ENCODE measurements around the gene ZNF181. TPM values are rescaled to one million over a fixed set of nuclear protein-coding genes. Genes with fewer than 3 reads are reported as not detected.

The ZNF181 gene
- polyA plus RNA-seq, 2 of the 4 experiments (the other 2 are of a cell fraction) = 17.0 to 24.6 TPM

DNA sequence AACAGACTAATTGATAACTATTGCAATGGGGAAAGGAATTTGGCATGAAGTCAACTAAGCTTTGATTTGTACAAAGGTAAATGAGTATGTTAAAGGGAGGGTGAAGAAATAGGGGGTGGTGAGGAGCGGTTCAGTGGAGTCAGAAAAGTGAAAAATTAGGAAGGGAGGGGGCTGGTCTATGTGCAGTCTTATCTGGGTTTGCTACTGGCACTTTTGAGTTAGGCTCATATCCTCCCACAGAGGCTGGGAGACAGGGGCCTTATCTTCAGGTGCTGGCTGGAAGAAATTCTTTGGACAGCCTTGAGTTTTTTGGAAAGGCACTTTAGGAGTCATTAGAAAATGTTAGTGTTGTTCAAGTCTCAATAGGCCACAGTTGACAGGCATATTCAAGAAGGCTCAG lies 45.5 kb upstream of the ZNF181 start:
- Histone ChIP-seq H3K4me2 (no peak overlapping the region), H3K4me3 (no peak overlapping the region), H3K9me3 (peaks cover 92% of the 10 kb centered on the region), H3K4me1 (no peaks in the 10 kb centered on the region), H3K27ac (no peak overlapping the region)
- FAIRE-seq (no peak), DNase-seq (ENCODE audit: low read depth in 1 of 2, low spot score in 1 of 2) (no peak), ATAC-seq (no peak)
- ChIA-PET POLR2A (interaction anchor here (0.7 kb wide), 2 partner anchors 8 to 312 kb away, joined by 3 to 4 read pairs; partner anchors contain the start of gene GRAMD1A), CTCF (interaction anchor here (0.6 to 1.6 kb wide), 3 partner anchors 24 to 1779 kb away, joined by 3 read pairs; no protein-coding TSS in a partner anchor)
- 25% methylated on average over 1 of the region's 1 CpG for WGBS (ENCODE audit: missing lambda C conversion rate)
- TF ChIP-seq ZNF302 (CRISPR knock-in tag; IDR thresholded peaks at IDR 0.05) = no peak
- no peak for TF ChIP-seq ZC3H11A (IDR thresholded peaks at IDR 0.05)
- no peak for TF ChIP-seq EHF (CRISPR knock-in tag; IDR thresholded peaks at IDR 0.05)
- no peak for TF ChIP-seq TP53 (CRISPR knock-in tag; IDR thresholded peaks at IDR 0.05)
- TF ChIP-seq CBX8 (IDR thresholded peaks at IDR 0.05) = no peak
- no peak for TF ChIP-seq MAFK (IDR thresholded peaks at IDR 0.05; ENCODE audit: partially characterized antibody)
- TF ChIP-seq POLR2A (IDR thresholded peaks at IDR 0.05; ENCODE audit: low read length) = no peak
- TF ChIP-seq HOXB5 (CRISPR knock-in tag; IDR thresholded peaks at IDR 0.05) = no peak
- no peak for TF ChIP-seq FOSL2 (IDR thresholded peaks at IDR 0.05)
- TF ChIP-seq FOSL2 (CRISPR knock-in tag; IDR thresholded peaks at IDR 0.05) = no peak
- no peak for TF ChIP-seq KDM1A (IDR thresholded peaks at IDR 0.05; ENCODE audit: low read depth)
- no peak for TF ChIP-seq HDAC2 (IDR thresholded peaks at IDR 0.05)
- no peak for TF ChIP-seq ZFP36 (IDR thresholded peaks at IDR 0.05; ENCODE audit: borderline replicate concordance, partially characterized antibody)
- no peak for TF ChIP-seq EP300 (IDR thresholded peaks at IDR 0.05)
- TF ChIP-seq SMC3 (IDR thresholded peaks at IDR 0.05) = no peak
- TF ChIP-seq ESRRA (IDR thresholded peaks at IDR 0.05; ENCODE audit: borderline replicate concordance, low read length) = no peak

DNA sequence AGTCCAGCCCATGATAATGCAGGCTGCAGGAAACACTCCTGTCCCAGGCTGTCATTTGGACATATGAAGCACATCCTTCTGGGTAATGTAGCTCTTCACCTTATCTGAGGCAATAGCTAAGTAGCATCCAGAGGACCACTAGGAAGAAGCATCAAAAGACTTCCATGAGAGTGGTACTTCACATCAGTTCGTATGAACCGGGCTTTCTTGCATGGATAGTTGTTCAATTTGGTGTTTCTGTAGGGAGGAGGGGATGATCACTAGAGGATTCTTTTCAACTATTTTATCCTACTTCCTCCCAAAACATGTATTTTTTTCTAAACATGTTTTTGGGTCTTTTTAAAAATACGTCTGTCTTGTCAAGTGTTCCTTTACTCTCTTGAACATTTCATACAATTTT lies 43.7 kb upstream of the ZNF181 start:
- POLR2A ChIA-PET = no interaction called here
- 8% methylated on average over 3 of the region's 3 CpGs for WGBS (ENCODE audit: missing lambda C conversion rate)
- Histone ChIP-seq H3K4me1 (no peaks in the 10 kb centered on the region), H3K9me3 (peaks cover 88% of the 10 kb centered on the region), H3K4me3 (no peak overlapping the region), H3K4me2 (no peak overlapping the region), H3K27ac (no peak overlapping the region)
- DNase-seq (ENCODE audit: low read depth in 1 of 2, low spot score in 1 of 2) = no peak
- CTCF ChIA-PET = no interaction called here
- FAIRE-seq = no peak
- ATAC-seq = peak in 1 of 2 experiments; percentile 11; a peak in 3 of 6 replicates
- TF ChIP-seq HES2 (IDR thresholded peaks at IDR 0.05) = no peak
- TF ChIP-seq HOXA7 (CRISPR knock-in tag; IDR thresholded peaks at IDR 0.05) = no peak

GRCh38 chr19:34692549-34692948 lies 41.5 kb upstream of the ZNF181 start:
- FAIRE-seq (no peak), DNase-seq (ENCODE audit: low read depth in 1 of 2, low spot score in 1 of 2) (no peak), ATAC-seq (no peak)
- WGBS (ENCODE audit: missing lambda C conversion rate) = 0% methylated on average over 2 of the region's 2 CpGs
- no peak overlapping the region for H3K27ac ChIP-seq
- peaks cover 84% of the 10 kb centered on the region for H3K9me3 ChIP-seq
- H3K4me2 ChIP-seq = no peak overlapping the region
- TF ChIP-seq ZSCAN20 (CRISPR knock-in tag; IDR thresholded peaks at IDR 0.05) = no peak
- no peak for TF ChIP-seq PHF8 (IDR thresholded peaks at IDR 0.05; ENCODE audit: borderline replicate concordance, low read depth)
- TF ChIP-seq CHD2 (IDR thresholded peaks at IDR 0.05; ENCODE audit: low read length, partially characterized antibody) = no peak
- no peak for TF ChIP-seq CEBPB (IDR thresholded peaks at IDR 0.05)
- TF ChIP-seq NR3C1 (IDR thresholded peaks at IDR 0.05) = no peak
- no peak for TF ChIP-seq ZFP36 (IDR thresholded peaks at IDR 0.05; ENCODE audit: borderline replicate concordance, partially characterized antibody)
- TF ChIP-seq CHD4 (IDR thresholded peaks at IDR 0.05; ENCODE audit: borderline replicate concordance) = no peak
- no peak for TF ChIP-seq POLR2A (IDR thresholded peaks at IDR 0.05; ENCODE audit: low read length)
- no peak for TF ChIP-seq HES2 (IDR thresholded peaks at IDR 0.05)
- TF ChIP-seq CBX2 (IDR thresholded peaks at IDR 0.05; ENCODE audit: borderline replicate concordance, low read depth) = no peak
- no peak for TF ChIP-seq RNF2 (IDR thresholded peaks at IDR 0.05; ENCODE audit: borderline replicate concordance, low read depth)
- TF ChIP-seq SMC3 (IDR thresholded peaks at IDR 0.05) = no peak
- POLR2A ChIA-PET = no interaction called here
- no peak overlapping the region for H3K4me3 ChIP-seq
- CTCF ChIA-PET = interaction anchor here (0.6 to 1.4 kb wide), 2 partner anchors 19 to 93 kb away, joined by 3 to 4 read pairs; no protein-coding TSS in a partner anchor
- no peaks in the 10 kb centered on the region for H3K4me1 ChIP-seq

All from A549 (cell line).